PC-3 (cell line): ENCODE data around the gene PDE9A. TPM values are rescaled to one million over a fixed set of nuclear protein-coding genes. Genes with fewer than 3 reads are reported as not detected.

Experiments
- ATAC-seq: fragments of 200-7000 bp; cut with Tn5 transposase; 2 replicates; pipeline ENCODE4 v1.9.1; 2020; ENCODE audit warnings: mild to moderate bottlenecking, moderate library complexity
- BruUV-seq: library from RNA; stranded (reverse); fragments of 400-500 nt; replicated peaks from 2 replicates; lab custom pipeline; 2021; lab: Mats Ljungman, UMichigan
- CTCF ChIA-PET: fragments of 300-600 bp; sonication (Branson Sonifier 250); formaldehyde crosslinking; loops from one replicate; lab custom pipeline; 2022; ENCODE audit warnings: antibody characterized with exemption; lab: Charles Lee
- POLR2A ChIA-PET: fragments of 300-600 bp; sonication (Branson Sonifier 250); formaldehyde crosslinking; loops from one replicate; lab custom pipeline; 2022; ENCODE audit warnings: antibody characterized with exemption; ENCODE audit not compliant: unreplicated experiment; lab: Charles Lee
- DNase-seq: peaks from one replicate; pipeline ENCODE4 v3.0.0-alpha.2; 2015
- H2AFZ ChIP-seq: fragments of 300-600 bp; sonication (generic); 2 replicates; pipeline ENCODE4 v1.6.0; 2016; ENCODE audit warnings: antibody characterized with exemption, low read length
- H3F3A ChIP-seq: fragments of 300-600 bp; sonication (generic); one replicate; pipeline ENCODE4 v1.6.0; 2017; ENCODE audit warnings: antibody characterized with exemption, low read length, control low read depth, mild to moderate bottlenecking; ENCODE audit not compliant: unreplicated experiment
- H3K27ac ChIP-seq: fragments of 300-600 bp; sonication (generic); 2 replicates; pipeline ENCODE4 v1.5.1; 2016; ENCODE audit warnings: mild to moderate bottlenecking, low read length
- H3K27me3 ChIP-seq: fragments of 300-600 bp; sonication (generic); 2 replicates; pipeline ENCODE4 v1.6.1; 2016; ENCODE audit warnings: low read length, mixed read lengths
- H3K36me3 ChIP-seq: fragments of 300-600 bp; sonication (generic); 2 replicates; pipeline ENCODE4 v1.6.1; 2016; ENCODE audit warnings: low read depth, mixed run types, low read length, mixed read lengths
- H3K4me1 ChIP-seq: fragments of 300-600 bp; sonication (generic); 2 replicates; pipeline ENCODE4 v1.5.1; 2016; ENCODE audit warnings: low read length; ENCODE audit not compliant: insufficient read depth
- H3K4me2 ChIP-seq: fragments of 300-600 bp; sonication (generic); 2 replicates; pipeline ENCODE4 v1.6.0; 2016; ENCODE audit warnings: low read length
- H3K4me3 ChIP-seq: fragments of 300-600 bp; sonication (generic); 2 replicates; pipeline ENCODE4 v1.5.1; 2016; ENCODE audit warnings: mild to moderate bottlenecking, low read length, mixed read lengths
- H3K79me2 ChIP-seq: fragments of 300-600 bp; sonication (generic); 2 replicates; pipeline ENCODE4 v1.6.1; 2017; ENCODE audit warnings: low read length, mixed read lengths
- H3K9ac ChIP-seq: fragments of 300-600 bp; sonication (generic); 2 replicates; pipeline ENCODE4 v1.6.0; 2016; ENCODE audit warnings: mild to moderate bottlenecking, low read length
- H3K9me2 ChIP-seq: fragments of 300-600 bp; sonication (generic); replicated peaks from 2 replicates; pipeline ENCODE4 v1.6.1; 2016; ENCODE audit warnings: mixed run types, low read length, mixed read lengths
- H3K9me3 ChIP-seq: fragments of 300-600 bp; sonication (generic); 2 replicates; pipeline ENCODE4 v1.6.1; 2016; ENCODE audit warnings: low read length, mixed read lengths
- H4K20me1 ChIP-seq: fragments of 300-600 bp; sonication (generic); 2 replicates; pipeline ENCODE4 v1.6.1; 2016; ENCODE audit warnings: low read length, mixed read lengths
- CTCF ChIP-seq: fragments of 300-600 bp; sonication (generic); conservative IDR thresholded peaks from 2 replicates; pipeline ENCODE4 v1.5.1; 2017; ENCODE audit warnings: antibody characterized with exemption, low read depth, mild to moderate bottlenecking, low read length
- EZH2 ChIP-seq: fragments of 300-600 bp; sonication (generic); IDR thresholded peaks from one replicate; pipeline ENCODE4 v1.6.1; 2017; ENCODE audit warnings: antibody characterized with exemption, mild to moderate bottlenecking, low read length; ENCODE audit not compliant: unreplicated experiment
- EZH2phosphoT487 ChIP-seq: fragments of 300-600 bp; sonication (generic); IDR thresholded peaks from 2 replicates; pipeline ENCODE4 v1.6.1; 2018; ENCODE audit warnings: mild to moderate bottlenecking, antibody characterized with exemption, low read length, borderline replicate concordance
- intact Hi-C: fragments of 100-400 bp; cut with micrococcal nuclease; formaldehyde crosslinking; loops from 2 replicates; pipeline ENCODE4 v1.9.0; 2023
- total RNA-seq: library from RNA; depleted of rRNA; stranded (reverse); fragments of >200 nt; gene quantifications from 2 replicates; pipeline ENCODE4 v1.2.3, GENCODE V29; 2014

The PDE9A gene
- total RNA-seq, 1 experiment from 2014 or later, result 0.33 TPM

- H3K9ac ChIP-seq, result no peak overlapping the region
- no peaks in the 10 kb centered on the region for H3K79me2 ChIP-seq
- no peaks in the 10 kb centered on the region for H3K27me3 ChIP-seq
- no peaks in the 10 kb centered on the region for H3K9me3 ChIP-seq
- no TSS peak for BruUV-seq
- H3K9me2 ChIP-seq, result no peaks in the 10 kb centered on the region
- H4K20me1 ChIP-seq, result no peaks in the 10 kb centered on the region
- ChIA-PET CTCF (no interaction called here), POLR2A (no interaction called here)
- intact Hi-C loops, result no loop called here
- no peak overlapping the region for H3K27ac ChIP-seq
- no peak overlapping the region for H3K4me3 ChIP-seq
- no peak overlapping the region for H3K4me2 ChIP-seq
- H3F3A ChIP-seq, result no peaks in the 10 kb centered on the region
- H3K4me1 ChIP-seq, result no peaks in the 10 kb centered on the region
- no peak for DNase-seq
- no peaks in the 10 kb centered on the region for H3K36me3 ChIP-seq
- H2AFZ ChIP-seq, result no peak overlapping the region
- ATAC-seq, result no peak
- TF ChIP-seq EZH2 (no peak), EZH2phosphoT487 (no peak), CTCF (no peak)
These were observed 87.0 kb downstream of the PDE9A start for GRCh38 chr21:42740405-42740909.

- ATAC-seq (no peak), DNase-seq (no peak)
- H3K9me2 ChIP-seq, result no peaks in the 10 kb centered on the region
- no peak overlapping the region for H3K4me2 ChIP-seq
- POLR2A ChIA-PET, result no interaction called here
- no peaks in the 10 kb centered on the region for H3K79me2 ChIP-seq
- H3K36me3 ChIP-seq, result no peaks in the 10 kb centered on the region
- no peaks in the 10 kb centered on the region for H3F3A ChIP-seq
- no peak overlapping the region for H2AFZ ChIP-seq
- no peak overlapping the region for H3K27ac ChIP-seq
- no TSS peak for BruUV-seq
- no peaks in the 10 kb centered on the region for H3K9me3 ChIP-seq
- intact Hi-C loops, result no loop called here
- H3K4me3 ChIP-seq, result no peak overlapping the region
- no peaks in the 10 kb centered on the region for H3K27me3 ChIP-seq
- H3K4me1 ChIP-seq, result no peaks in the 10 kb centered on the region
- TF ChIP-seq EZH2 (no peak), EZH2phosphoT487 (no peak), CTCF (no peak)
- CTCF ChIA-PET, result no interaction called here
- H4K20me1 ChIP-seq, result no peaks in the 10 kb centered on the region
- H3K9ac ChIP-seq, result no peak overlapping the region
These were observed 87.6 kb downstream of the PDE9A start for GRCh38 chr21:42741066-42741465.

- Histone ChIP-seq H3K4me2 (no peak overlapping the region), H3K27me3 (no peaks in the 10 kb centered on the region), H3F3A (no peaks in the 10 kb centered on the region), H2AFZ (no peak overlapping the region), H3K79me2 (no peaks in the 10 kb centered on the region), H3K36me3 (no peaks in the 10 kb centered on the region), H3K9me2 (no peaks in the 10 kb centered on the region), H3K9me3 (no peaks in the 10 kb centered on the region), H3K4me1 (no peaks in the 10 kb centered on the region), H3K4me3 (no peak overlapping the region), H3K9ac (no peak overlapping the region), H4K20me1 (no peaks in the 10 kb centered on the region), H3K27ac (no peak overlapping the region)
- no peak for TF ChIP-seq CTCF
- no peak for TF ChIP-seq EZH2phosphoT487
- no peak for TF ChIP-seq EZH2
- POLR2A ChIA-PET, result no interaction called here
- DNase-seq, result no peak
- ATAC-seq, result no peak
- CTCF ChIA-PET, result no interaction called here
- intact Hi-C loops, result no loop called here
- no TSS peak for BruUV-seq
These were observed 91.4 kb downstream of the PDE9A start for GRCh38 chr21:42744520-42745445.
